Fibroblast of lung (primary cell): Measurements from ENCODE around the gene NCAM2. TPM values are rescaled to one million over a fixed set of nuclear protein-coding genes. Genes with fewer than 3 reads are reported as not detected.

ENCODE experiments used
- DNase-seq, 2 donors: peaks; one replicate each; pipeline versions ENCODE4 v3.0.0 to v3.0.0-alpha.2; 2010; ENCODE audit warnings: low read depth in 2 of 2
- H2AFZ ChIP-seq: 2 replicates; pipeline ENCODE4 v1.5.1; 2012; ENCODE audit warnings: low read length, control low read depth, inconsistent platforms
- H3K27ac ChIP-seq: 2 replicates; pipeline ENCODE4 v1.5.1; 2011; ENCODE audit warnings: low read length, control low read depth; ENCODE audit not compliant: insufficient read depth
- H3K27me3 ChIP-seq: 2 replicates; pipeline ENCODE4 v1.5.1; 2011; ENCODE audit warnings: mild to moderate bottlenecking, low read length; ENCODE audit not compliant: control insufficient read depth, insufficient read depth
- H3K36me3 ChIP-seq: 2 replicates; pipeline ENCODE4 v1.5.1; 2011; ENCODE audit warnings: low read length; ENCODE audit not compliant: control insufficient read depth, insufficient read depth
- H3K4me1 ChIP-seq: 2 replicates; pipeline ENCODE4 v1.5.1; 2011; ENCODE audit warnings: low read length; ENCODE audit not compliant: control insufficient read depth, insufficient read depth; ENCODE audit errors: extremely low read depth
- H3K4me2 ChIP-seq: 2 replicates; pipeline ENCODE4 v1.5.1; 2011; ENCODE audit warnings: low read length, control low read depth; ENCODE audit not compliant: insufficient read depth; ENCODE audit errors: extremely low read depth
- H3K4me3 ChIP-seq, 4 experiments: fragments of 200-600 bp in 1 of 4; sonication (generic) in 1 of 4; replicated peaks in 1 of 4; 2 replicates each; pipeline ENCODE4 v1.5.1; 2011 to 2016; ENCODE audit warnings: low read length in 4 of 4, low read depth in 3 of 4, mild to moderate bottlenecking in 3 of 4, control low read depth in 2 of 4, inconsistent platforms in 1 of 4, mixed read lengths in 1 of 4; ENCODE audit not compliant: insufficient read depth in 1 of 4; ENCODE audit errors: control extremely low read depth in 1 of 4
- H3K79me2 ChIP-seq: 2 replicates; pipeline ENCODE4 v1.5.1; 2012; ENCODE audit warnings: mild to moderate bottlenecking, low read length, inconsistent platforms; ENCODE audit not compliant: control insufficient read depth, insufficient read depth
- H3K9ac ChIP-seq: 2 replicates; pipeline ENCODE4 v1.5.1; 2011; ENCODE audit warnings: mild to moderate bottlenecking, low read length, control low read depth; ENCODE audit not compliant: insufficient read depth
- H3K9me3 ChIP-seq: 2 replicates; pipeline ENCODE4 v1.5.1; 2012; ENCODE audit warnings: low read depth, low read length; ENCODE audit not compliant: control insufficient read depth, insufficient read depth
- H4K20me1 ChIP-seq: 2 replicates; pipeline ENCODE4 v1.5.1; 2011; ENCODE audit warnings: low read length; ENCODE audit not compliant: control insufficient read depth, insufficient read depth; ENCODE audit errors: extremely low read depth
- EZH2 ChIP-seq: IDR thresholded peaks from 2 replicates; pipeline ENCODE4 v1.5.1; 2012; ENCODE audit warnings: low read length, control low read depth, mild to moderate bottlenecking; ENCODE audit errors: missing control alignments
- polyA plus RNA-seq, 2 donors: library from polyadenylated mRNA; depleted of rRNA in 1 of 2; stranded (reverse) in 1 of 2; unstranded in 1 of 2; fragments of >200 nt; gene quantifications; 2 replicates each; pipeline ENCODE4 v1.2.1, GENCODE V29; 2011 to 2012; ENCODE audit warnings: missing spikeins in 1 of 2
- total RNA-seq: library from RNA; depleted of rRNA; stranded (reverse); fragments of >200 nt; gene quantifications from 2 replicates; pipeline ENCODE4 v1.2.1, GENCODE V29; 2014
- TF ChIP-seq, protein P1 (sequence below), 2 donors: IDR thresholded peaks in 1 of 2; conservative IDR thresholded peaks in 1 of 2; 1 replicate in 1 of 2; 2 replicates in 1 of 2; pipeline ENCODE4 v1.5.1; 2011 to 2012; ENCODE audit warnings: low read length in 2 of 2, control low read depth in 1 of 2, inconsistent platforms in 1 of 2, low read depth in 1 of 2, mild to moderate bottlenecking in 1 of 2

NCAM2 gene
- total and polyA plus RNA-seq, 2 donors (not counting 1 experiment from before 2014, with no cell fraction given) = 5.6 to 11.1 TPM

DNA sequence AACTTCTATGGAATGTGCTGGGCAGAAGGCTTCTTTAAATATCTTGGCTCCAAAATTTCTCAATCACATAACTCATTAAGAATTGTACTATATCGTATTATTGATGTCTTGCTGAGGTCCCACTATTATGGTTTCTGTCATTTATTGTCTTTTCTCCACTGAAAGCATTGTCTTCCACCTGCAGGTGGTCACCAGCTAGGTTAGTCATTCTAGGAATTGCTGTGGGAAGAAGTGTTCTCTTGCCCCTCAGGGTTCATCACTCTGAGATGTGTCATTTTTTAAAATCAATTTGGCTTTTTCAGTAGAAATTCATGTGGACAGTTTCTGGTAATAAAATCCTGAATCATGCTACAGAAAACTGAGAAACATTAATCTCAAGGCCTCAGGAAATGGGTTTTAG, 66.1 kb downstream of the NCAM2 start:
- H3K27me3 ChIP-seq = no peaks in the 10 kb centered on the region
- no peak overlapping the region for H3K4me2 ChIP-seq
- no peak overlapping the region for H3K4me3 ChIP-seq
- no peaks in the 10 kb centered on the region for H3K4me1 ChIP-seq
- H3K9ac ChIP-seq = no peak overlapping the region
- no peak for DNase-seq
- no peaks in the 10 kb centered on the region for H3K36me3 ChIP-seq
- no peaks in the 10 kb centered on the region for H3K9me3 ChIP-seq
- H2AFZ ChIP-seq = no peak overlapping the region
- no peaks in the 10 kb centered on the region for H3K79me2 ChIP-seq
- no peak overlapping the region for H3K27ac ChIP-seq
- no peaks in the 10 kb centered on the region for H4K20me1 ChIP-seq
- TF ChIP-seq EZH2 = no peak
- TF ChIP-seq, protein P1, sequence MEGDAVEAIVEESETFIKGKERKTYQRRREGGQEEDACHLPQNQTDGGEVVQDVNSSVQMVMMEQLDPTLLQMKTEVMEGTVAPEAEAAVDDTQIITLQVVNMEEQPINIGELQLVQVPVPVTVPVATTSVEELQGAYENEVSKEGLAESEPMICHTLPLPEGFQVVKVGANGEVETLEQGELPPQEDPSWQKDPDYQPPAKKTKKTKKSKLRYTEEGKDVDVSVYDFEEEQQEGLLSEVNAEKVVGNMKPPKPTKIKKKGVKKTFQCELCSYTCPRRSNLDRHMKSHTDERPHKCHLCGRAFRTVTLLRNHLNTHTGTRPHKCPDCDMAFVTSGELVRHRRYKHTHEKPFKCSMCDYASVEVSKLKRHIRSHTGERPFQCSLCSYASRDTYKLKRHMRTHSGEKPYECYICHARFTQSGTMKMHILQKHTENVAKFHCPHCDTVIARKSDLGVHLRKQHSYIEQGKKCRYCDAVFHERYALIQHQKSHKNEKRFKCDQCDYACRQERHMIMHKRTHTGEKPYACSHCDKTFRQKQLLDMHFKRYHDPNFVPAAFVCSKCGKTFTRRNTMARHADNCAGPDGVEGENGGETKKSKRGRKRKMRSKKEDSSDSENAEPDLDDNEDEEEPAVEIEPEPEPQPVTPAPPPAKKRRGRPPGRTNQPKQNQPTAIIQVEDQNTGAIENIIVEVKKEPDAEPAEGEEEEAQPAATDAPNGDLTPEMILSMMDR (conservative IDR thresholded peaks at IDR 0.05 in 1 of 2, IDR thresholded peaks at IDR 0.05 in 1 of 2; ENCODE audit: low read depth in 1 of 2, low read length in 2 of 2) = no peak

DNA sequence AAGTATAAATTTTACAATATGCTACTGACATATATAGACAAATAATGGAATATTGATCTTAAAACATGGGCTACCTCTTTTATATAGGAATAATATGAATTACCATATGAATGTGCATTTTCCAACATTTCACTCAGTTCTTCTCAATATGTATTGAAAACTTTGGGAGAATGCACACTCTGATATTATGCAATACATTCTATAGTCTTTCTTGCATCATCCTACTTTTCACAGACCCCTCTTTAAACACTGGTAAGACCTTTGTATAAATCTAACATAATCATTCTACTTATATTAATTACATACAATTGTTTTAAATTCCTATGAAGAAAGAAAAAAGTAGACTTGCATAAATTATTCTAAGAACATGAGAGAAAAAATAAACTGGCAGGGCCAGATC, 69.2 kb downstream of the NCAM2 start:
- Histone ChIP-seq H3K4me3 (no peak overlapping the region), H3K36me3 (no peaks in the 10 kb centered on the region), H3K9me3 (no peaks in the 10 kb centered on the region), H3K27me3 (no peaks in the 10 kb centered on the region), H2AFZ (no peak overlapping the region), H3K27ac (no peak overlapping the region), H3K79me2 (no peaks in the 10 kb centered on the region), H3K4me1 (no peaks in the 10 kb centered on the region), H3K4me2 (no peak overlapping the region), H3K9ac (no peak overlapping the region), H4K20me1 (no peaks in the 10 kb centered on the region)
- DNase-seq = no peak
- TF ChIP-seq, protein P1 (conservative IDR thresholded peaks at IDR 0.05 in 1 of 2, IDR thresholded peaks at IDR 0.05 in 1 of 2; ENCODE audit: low read depth in 1 of 2, low read length in 2 of 2) = no peak
- TF ChIP-seq EZH2 = no peak

DNA sequence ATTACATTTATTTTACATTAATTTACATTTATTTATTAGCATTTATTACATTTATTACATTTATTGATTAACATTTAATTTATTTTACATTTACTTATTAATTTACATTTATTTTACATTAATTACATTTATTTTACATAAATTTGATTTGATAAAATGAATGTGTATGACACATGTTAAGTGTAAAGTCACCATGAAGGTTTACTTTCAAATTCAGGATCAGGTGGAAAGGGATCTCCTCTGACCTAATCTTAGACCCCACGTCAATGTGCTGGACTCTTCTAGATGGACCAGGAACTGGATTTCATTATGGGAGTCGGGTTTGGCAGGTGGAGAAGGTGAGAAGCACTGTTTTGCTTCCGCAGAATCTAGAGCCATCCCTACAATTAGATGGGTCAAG, 76.1 kb downstream of the NCAM2 start:
- Histone ChIP-seq H2AFZ (no peak overlapping the region), H3K4me1 (no peaks in the 10 kb centered on the region), H3K9me3 (no peaks in the 10 kb centered on the region), H3K4me2 (no peak overlapping the region), H3K9ac (no peak overlapping the region), H3K79me2 (no peaks in the 10 kb centered on the region), H3K4me3 (no peak overlapping the region), H3K27ac (no peak overlapping the region), H3K27me3 (no peaks in the 10 kb centered on the region), H3K36me3 (no peaks in the 10 kb centered on the region), H4K20me1 (no peaks in the 10 kb centered on the region)
- no peak for DNase-seq
- TF ChIP-seq, protein P1 (conservative IDR thresholded peaks at IDR 0.05 in 1 of 2, IDR thresholded peaks at IDR 0.05 in 1 of 2; ENCODE audit: low read depth in 1 of 2, low read length in 2 of 2) = no peak
- TF ChIP-seq EZH2 = no peak
